Thymus (tissue), 11 donors: ENCODE measurements around the gene TPPP3. TPM values are rescaled to one million over a fixed set of nuclear protein-coding genes. Genes with fewer than 3 reads are reported as not detected.
"Not testable (repeated sequence)": the region's sequence is repeated elsewhere in the genome, so short reads cannot be mapped to it uniquely, and the experiment has no call there.

Experiments used
- DNase-seq, 9 donors: peaks; one replicate each; pipeline ENCODE4 v3.0.0-alpha.2; 2013; ENCODE audit warnings: low spot score in 9 of 9, low read depth in 6 of 9, missing footprints in 1 of 9
- H3K27ac ChIP-seq, 2 donors: one replicate each; pipeline ENCODE4 v1.5.1; 2013; ENCODE audit warnings: control low read depth in 1 of 2, low read depth in 1 of 2, low read length in 1 of 2, mild to moderate bottlenecking in 1 of 2, moderate library complexity in 1 of 2
- H3K27me3 ChIP-seq, 2 donors: one replicate each; pipeline ENCODE4 v1.5.1; 2013; ENCODE audit warnings: low read length in 1 of 2; ENCODE audit not compliant: control insufficient read depth in 2 of 2, insufficient read depth in 1 of 2
- H3K36me3 ChIP-seq, 2 donors: one replicate each; pipeline ENCODE4 v1.5.1; 2013; ENCODE audit warnings: low read length in 1 of 2, mild to moderate bottlenecking in 1 of 2, moderate library complexity in 1 of 2; ENCODE audit not compliant: control insufficient read depth in 2 of 2, insufficient read depth in 2 of 2
- H3K4me1 ChIP-seq, 2 donors: one replicate each; pipeline ENCODE4 v1.5.1; 2013; ENCODE audit warnings: low read length in 2 of 2; ENCODE audit not compliant: control insufficient read depth in 2 of 2, insufficient read depth in 2 of 2
- H3K4me3 ChIP-seq, 2 donors: one replicate each; pipeline ENCODE4 v1.5.1; 2013; ENCODE audit warnings: low read length in 2 of 2, control low read depth in 1 of 2, mild to moderate bottlenecking in 1 of 2
- H3K9me3 ChIP-seq, 2 donors: one replicate each; pipeline ENCODE4 v1.5.1; 2013; ENCODE audit warnings: low read length in 1 of 2, mild to moderate bottlenecking in 1 of 2; ENCODE audit not compliant: control insufficient read depth in 2 of 2, insufficient read depth in 1 of 2
- WGBS: extraction: QIAGEN DNeasy Blood & Tissue Kit; methylation state at CpG from one replicate; pipeline ENCODE4 v1.1.7; 2013; 5-methylcytosine and 5-hydroxymethylcytosine counted together
- polyA plus RNA-seq: library from polyadenylated mRNA; stranded (reverse); fragments of 200-250 nt; gene quantifications from one replicate; pipeline ENCODE4 v1.2.3, GENCODE V29; 2013
- total RNA-seq: library from RNA; stranded (reverse); fragments of 120-200 nt; gene quantifications from one replicate; pipeline ENCODE4 v1.2.4, GENCODE V29; 2013
- donor health status: healthy.

The TPPP3 gene
- total and polyA plus RNA-seq, 2 donors: 1.6 to 9.0 TPM

- no peak overlapping the region for H3K4me3 ChIP-seq
- no peak for DNase-seq
- peaks cover 11 to 79% of the 10 kb centered on the region in 2 donors for H3K27me3 ChIP-seq
- no peaks in the 10 kb centered on the region for H3K36me3 ChIP-seq
- H3K27ac ChIP-seq: no peak overlapping the region
- peaks cover 4 to 7% of the 10 kb centered on the region in 2 donors for H3K4me1 ChIP-seq
- H3K9me3 ChIP-seq: no peaks in the 10 kb centered on the region
- WGBS: 82% methylated on average over 3 of the region's 3 CpGs
Observed at GRCh38 chr16:67419931-67420330, 26.6 kb upstream of the TPPP3 start.

GRCh38 chr16:67419502-67419901 lies 26.2 kb upstream of the TPPP3 start:
- H3K9me3 ChIP-seq: no peaks in the 10 kb centered on the region
- WGBS: 94% methylated on average over 3 of the region's 3 CpGs
- peaks cover 12 to 79% of the 10 kb centered on the region in 2 donors for H3K27me3 ChIP-seq
- no peak overlapping the region for H3K27ac ChIP-seq
- H3K4me1 ChIP-seq: peaks cover 4 to 7% of the 10 kb centered on the region in 2 donors
- no peak overlapping the region for H3K4me3 ChIP-seq
- H3K36me3 ChIP-seq: no peaks in the 10 kb centered on the region
- no peak for DNase-seq

GRCh38 chr16:67417333-67418061 lies 24.2 kb upstream of the TPPP3 start:
- Histone ChIP-seq H3K36me3 (no peaks in the 10 kb centered on the region), H3K27me3 (peaks cover 15 to 67% of the 10 kb centered on the region in 2 donors), H3K27ac (no peak overlapping the region), H3K4me3 (no peak overlapping the region), H3K9me3 (no peaks in the 10 kb centered on the region), H3K4me1 (peaks cover 4 to 9% of the 10 kb centered on the region in 2 donors)
- no peak for DNase-seq
- 96% methylated on average over 2 of the region's 2 CpGs for WGBS

- no peaks in the 10 kb centered on the region for H3K9me3 ChIP-seq
- no peak within 1 kb of the TSS for H3K27ac ChIP-seq
- no peaks in the 10 kb centered on the region for H3K36me3 ChIP-seq
- H3K4me3 ChIP-seq: peak within 1 kb of the TSS; percentile 5 to 52
- no peak for DNase-seq
- WGBS: 4% methylated on average over 73 of the region's 73 CpGs
- peaks cover 4 to 10% of the 10 kb centered on the region in 2 donors for H3K4me1 ChIP-seq
- peaks cover 15 to 62% of the 10 kb centered on the region in 2 donors for H3K27me3 ChIP-seq
Observed at GRCh38 chr16:67415872-67416793, 22.8 kb upstream of the TPPP3 start, which contains the start of gene ZDHHC1. TSS of gene ZDHHC1 (minus strand) at chr16:67416477. CDS start at chr16:67407775, 8,702 bp downstream.

GRCh38 chr16:67415421-67415820 lies 22.1 kb upstream of the TPPP3 start:
- H3K27ac ChIP-seq, H3K9me3 ChIP-seq, H3K36me3 ChIP-seq, DNase-seq, H3K4me1 ChIP-seq: not testable (repeated sequence)
- WGBS: 98% methylated on average over 19 of the region's 19 CpGs
- Histone ChIP-seq H3K27me3 (peaks cover 15 to 62% of the 10 kb centered on the region in 2 donors), H3K4me3 (peak overlapping the region in 1 of 2 donors; percentile 5)

- WGBS: 88% methylated on average over 6 of the region's 6 CpGs
- H3K9me3 ChIP-seq: no peaks in the 10 kb centered on the region
- peaks cover 15 to 57% of the 10 kb centered on the region in 2 donors for H3K27me3 ChIP-seq
- peaks cover 4 to 10% of the 10 kb centered on the region in 2 donors for H3K4me1 ChIP-seq
- H3K27ac ChIP-seq: no peak overlapping the region
- DNase-seq: no peak
- no peak overlapping the region for H3K4me3 ChIP-seq
- H3K36me3 ChIP-seq: no peaks in the 10 kb centered on the region
Observed at GRCh38 chr16:67413978-67414911, 20.9 kb upstream of the TPPP3 start.

- H3K36me3 ChIP-seq: no peaks in the 10 kb centered on the region
- H3K4me3 ChIP-seq: no peak overlapping the region
- H3K4me1 ChIP-seq: peaks cover 4 to 10% of the 10 kb centered on the region in 2 donors
- no peak for DNase-seq
- peaks cover 13 to 41% of the 10 kb centered on the region in 2 donors for H3K27me3 ChIP-seq
- H3K27ac ChIP-seq: no peak overlapping the region
- no peaks in the 10 kb centered on the region for H3K9me3 ChIP-seq
- 72% methylated on average over 2 of the region's 2 CpGs for WGBS
Observed at GRCh38 chr16:67412294-67412693, 19.0 kb upstream of the TPPP3 start.

GRCh38 chr16:67411339-67411738 lies 18.0 kb upstream of the TPPP3 start:
- Histone ChIP-seq H3K4me1 (peaks cover 4 to 7% of the 10 kb centered on the region in 2 donors), H3K27ac (no peak overlapping the region), H3K4me3 (no peak overlapping the region), H3K9me3 (no peaks in the 10 kb centered on the region), H3K36me3 (no peaks in the 10 kb centered on the region), H3K27me3 (peaks cover 10 to 33% of the 10 kb centered on the region in 2 donors)
- WGBS: 93% methylated on average over 3 of the region's 3 CpGs
- DNase-seq: no peak
